ENCODE results near the gene PLEKHA7. TPM values are rescaled to one million over a fixed set of nuclear protein-coding genes. Genes with fewer than 3 reads are reported as not detected.
A peak's percentile ranks its signal among the peaks of the same experiment; 100 is the strongest.

PLEKHA7 gene
- total RNA-seq, 1 experiment from 2014 or later = 13.0 TPM

GRCh38 chr11:16924462-16924825 lies 89.8 kb downstream of the PLEKHA7 start (continued):
- no peak for TF ChIP-seq FOXP4 (CRISPR knock-in tag; IDR thresholded peaks at IDR 0.05)
- no peak for TF ChIP-seq ZNF396 (CRISPR knock-in tag; IDR thresholded peaks at IDR 0.05; ENCODE audit: borderline replicate concordance)

- peaks cover 33% of the 10 kb centered on the region for H3K4me1 Mint-ChIP-seq
- TF ChIP-seq ATF6 (CRISPR knock-in tag; IDR thresholded peaks at IDR 0.05) (no peak), SP1 (CRISPR knock-in tag; conservative IDR thresholded peaks at IDR 0.05) (no peak), PREB (CRISPR knock-in tag; IDR thresholded peaks at IDR 0.05; ENCODE audit: borderline replicate concordance) (no peak), NR1H2 (CRISPR knock-in tag; IDR thresholded peaks at IDR 0.05) (no peak), KAT7 (CRISPR knock-in tag; IDR thresholded peaks at IDR 0.05; ENCODE audit: borderline replicate concordance) (no peak), SOX15 (CRISPR knock-in tag; IDR thresholded peaks at IDR 0.05) (no peak), ZNF219 (CRISPR knock-in tag; IDR thresholded peaks at IDR 0.05; ENCODE audit: borderline replicate concordance) (no peak)
- H3K4me3 Mint-ChIP-seq = peak overlapping the region; percentile 36
- POLR2A ChIA-PET = no interaction called here
- no peaks in the 10 kb centered on the region for H3K36me3 Mint-ChIP-seq
- H3K27me3 Mint-ChIP-seq (ENCODE audit: low read depth) = peaks cover 55% of the 10 kb centered on the region
- CTCF ChIA-PET = interaction anchor here (1.8 kb wide), 1 partner anchor 139 kb away, joined by 12 read pairs; no protein-coding TSS in a partner anchor
- H3K27ac Mint-ChIP-seq = no peak overlapping the region
- DNase-seq (ENCODE audit: low spot score) = no peak
- H3K9me3 Mint-ChIP-seq = no peaks in the 10 kb centered on the region
- ATAC-seq = no peak
These were observed 90.2 kb downstream of the PLEKHA7 start for GRCh38 chr11:16923987-16924386.

- Mint-ChIP-seq H3K4me1 (peaks cover 23% of the 10 kb centered on the region), H3K27ac (no peak overlapping the region), H3K36me3 (no peaks in the 10 kb centered on the region), H3K4me3 (no peak overlapping the region), H3K27me3 (ENCODE audit: low read depth) (peaks cover 41% of the 10 kb centered on the region), H3K9me3 (no peaks in the 10 kb centered on the region)
- ChIA-PET CTCF (interaction anchor here (1.0 to 1.5 kb wide), 3 partner anchors 42 to 142 kb away, joined by 3 to 4 read pairs (median 4); no protein-coding TSS in a partner anchor), POLR2A (no interaction called here)
- DNase-seq (ENCODE audit: low spot score) = no peak
- TF ChIP-seq TCF7 (CRISPR knock-in tag; IDR thresholded peaks at IDR 0.05; ENCODE audit: low read depth) (no peak), OVOL2 (CRISPR knock-in tag; IDR thresholded peaks at IDR 0.05; ENCODE audit: borderline replicate concordance) (no peak), ZBTB21 (CRISPR knock-in tag; IDR thresholded peaks at IDR 0.05; ENCODE audit: borderline replicate concordance) (no peak), FOXJ3 (CRISPR knock-in tag; IDR thresholded peaks at IDR 0.05; ENCODE audit: borderline replicate concordance) (no peak), ZNF416 (CRISPR knock-in tag; IDR thresholded peaks at IDR 0.05) (no peak), JUN (CRISPR knock-in tag; IDR thresholded peaks at IDR 0.05) (no peak), ESRRA (CRISPR knock-in tag; IDR thresholded peaks at IDR 0.05; ENCODE audit: borderline replicate concordance) (no peak), CREM (CRISPR knock-in tag; IDR thresholded peaks at IDR 0.05) (no peak)
- no peak for ATAC-seq
These were observed 92.5 kb downstream of the PLEKHA7 start for GRCh38 chr11:16921668-16922067.

GRCh38 chr11:16921019-16921418 lies 93.2 kb downstream of the PLEKHA7 start:
- Mint-ChIP-seq H3K36me3 (no peaks in the 10 kb centered on the region), H3K27me3 (ENCODE audit: low read depth) (peaks cover 35% of the 10 kb centered on the region), H3K9me3 (no peaks in the 10 kb centered on the region), H3K4me1 (peaks cover 18% of the 10 kb centered on the region), H3K4me3 (no peak overlapping the region), H3K27ac (no peak overlapping the region)
- CTCF ChIA-PET = interaction anchor here (2.1 kb wide), 1 partner anchor 94 kb away, joined by 6 read pairs; no protein-coding TSS in a partner anchor
- DNase-seq (ENCODE audit: low spot score) (no peak), ATAC-seq (no peak)
- POLR2A ChIA-PET = no interaction called here
- no peak for TF ChIP-seq ZNF263 (CRISPR knock-in tag; IDR thresholded peaks at IDR 0.05; ENCODE audit: low read depth)
- no peak for TF ChIP-seq AR (CRISPR knock-in tag; IDR thresholded peaks at IDR 0.05)
- TF ChIP-seq ATF1 (CRISPR knock-in tag; IDR thresholded peaks at IDR 0.05) = no peak
- TF ChIP-seq JAZF1 (CRISPR knock-in tag; IDR thresholded peaks at IDR 0.05) = no peak
- TF ChIP-seq MLX (CRISPR knock-in tag; IDR thresholded peaks at IDR 0.05) = no peak

Measured in WTC11 (cell line).